Suppressor macrophage treated with lipopolysaccharide for 4 hours (primary cell): ENCODE data around the gene EIPR1.
"Not testable (repeated sequence)": the region's sequence is repeated elsewhere in the genome, so short reads cannot be mapped to it uniquely, and the experiment has no call there.

Source experiments
- DNase-seq: peaks from one replicate; pipeline ENCODE4 v3.0.0-alpha.2; 2020

Gene EIPR1

DNA sequence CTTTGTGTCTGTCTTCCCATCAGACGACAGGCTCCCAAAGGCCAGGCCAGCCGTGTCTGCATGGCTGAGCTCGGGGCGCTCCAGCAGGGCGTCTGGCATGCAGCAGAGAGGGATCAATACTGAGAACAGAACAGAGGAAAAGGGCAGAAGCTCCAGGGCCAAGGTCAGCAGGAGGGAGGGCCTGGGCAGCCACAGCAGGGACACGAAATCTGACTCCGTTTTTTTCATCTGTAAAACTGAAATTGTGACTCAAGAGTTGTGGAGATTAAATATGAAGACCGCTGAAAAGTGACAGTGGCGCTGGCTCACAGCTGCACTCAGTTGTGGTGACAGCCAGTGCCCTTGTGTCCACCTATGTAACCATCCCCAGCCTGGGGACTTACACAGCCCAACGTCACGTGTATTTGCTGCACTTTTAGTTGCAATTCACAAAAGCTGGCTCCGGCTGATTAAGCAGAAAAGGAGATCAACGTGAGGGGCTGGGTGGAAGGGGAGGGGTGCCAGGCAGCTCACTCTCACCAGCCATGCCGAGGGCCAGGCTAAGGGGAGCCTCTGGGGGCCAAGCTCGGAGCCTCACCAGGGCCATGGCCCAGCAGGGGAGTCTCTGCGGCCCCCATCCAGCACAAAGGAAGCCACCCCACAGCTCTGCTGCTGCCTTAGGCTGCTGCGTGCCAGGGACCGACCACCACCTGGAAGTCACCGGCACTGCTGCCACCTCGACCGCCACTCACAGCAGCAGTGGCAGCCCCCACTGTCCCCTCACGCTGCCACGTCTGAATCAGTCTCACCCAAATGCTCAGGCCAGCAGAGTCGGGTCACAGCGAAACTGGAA is 74.7 kb downstream of the EIPR1 start:
- DNase-seq, result no peak

DNA sequence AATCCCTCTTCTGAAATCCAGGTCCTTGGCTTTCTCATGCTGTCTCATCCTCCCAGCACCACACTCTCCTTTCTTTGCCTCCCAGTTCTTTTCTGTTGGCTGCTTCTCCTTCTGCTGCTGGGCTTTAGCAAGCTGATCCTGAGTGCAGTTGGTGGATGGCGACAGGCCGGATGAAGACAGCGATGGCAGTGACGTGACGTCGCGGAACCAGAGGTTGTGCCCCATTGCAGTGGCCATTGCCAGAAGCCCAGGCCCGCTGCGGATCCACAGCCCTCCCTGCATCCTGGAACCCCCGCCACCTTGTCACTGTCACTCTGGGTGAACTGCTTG is 75.2 kb downstream of the EIPR1 start:
- no peak for DNase-seq

DNA sequence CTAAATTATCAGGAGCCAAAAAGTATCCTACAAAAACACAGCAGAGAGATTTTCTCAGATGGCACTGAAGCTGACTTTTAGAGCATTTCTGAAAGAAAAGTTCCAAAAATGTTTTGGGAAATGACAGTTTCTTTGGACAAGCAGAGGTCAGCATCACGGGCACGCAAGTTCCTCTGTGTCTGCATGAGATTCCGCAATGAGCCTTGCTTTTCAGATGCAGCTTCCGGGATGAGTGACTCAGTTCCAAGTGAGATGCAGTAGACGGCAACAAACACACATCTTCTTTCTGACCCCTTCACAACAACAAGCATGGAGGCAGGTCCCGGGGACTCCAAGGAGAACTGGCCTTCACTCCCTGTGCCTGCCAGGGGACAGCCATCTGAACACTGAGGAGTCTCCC is 76.6 kb downstream of the EIPR1 start:
- DNase-seq, result peak; percentile 6

DNA sequence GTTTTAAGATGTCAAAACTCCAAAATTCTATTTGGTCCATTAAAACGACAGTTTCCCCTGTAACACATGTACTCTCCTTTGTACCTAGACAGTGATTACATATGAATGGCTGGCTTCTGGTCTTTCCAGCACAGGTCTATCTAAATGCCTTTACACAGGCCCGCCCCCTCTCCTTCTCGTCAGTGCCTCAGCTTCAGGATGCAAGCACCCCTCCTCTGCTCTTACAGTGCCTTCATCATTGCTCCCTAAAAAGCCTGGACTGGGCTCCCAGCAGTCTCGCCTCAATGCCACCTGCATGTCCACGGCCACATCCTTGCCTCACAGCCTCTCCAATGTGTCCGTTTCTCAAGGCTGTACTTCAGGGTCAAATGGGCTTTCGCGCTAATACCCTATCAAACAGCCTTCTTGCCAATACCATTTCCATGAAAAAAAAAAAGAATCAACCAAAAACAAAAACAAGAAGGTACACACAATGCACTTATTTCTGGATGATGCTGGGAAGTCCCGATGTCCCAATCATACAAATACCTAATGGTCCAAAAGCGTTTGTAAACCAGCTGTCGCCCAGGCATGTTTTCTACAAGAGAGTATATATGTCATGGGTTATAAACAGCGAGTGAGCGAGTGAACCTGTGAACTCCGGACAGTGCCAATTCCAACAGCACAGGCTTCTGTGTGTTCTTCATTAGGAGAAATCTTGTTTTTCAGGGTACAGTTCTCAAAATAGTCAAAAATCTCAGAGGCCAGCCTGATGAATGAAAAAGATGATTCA is 77.2 kb downstream of the EIPR1 start:
- no peak for DNase-seq

DNA sequence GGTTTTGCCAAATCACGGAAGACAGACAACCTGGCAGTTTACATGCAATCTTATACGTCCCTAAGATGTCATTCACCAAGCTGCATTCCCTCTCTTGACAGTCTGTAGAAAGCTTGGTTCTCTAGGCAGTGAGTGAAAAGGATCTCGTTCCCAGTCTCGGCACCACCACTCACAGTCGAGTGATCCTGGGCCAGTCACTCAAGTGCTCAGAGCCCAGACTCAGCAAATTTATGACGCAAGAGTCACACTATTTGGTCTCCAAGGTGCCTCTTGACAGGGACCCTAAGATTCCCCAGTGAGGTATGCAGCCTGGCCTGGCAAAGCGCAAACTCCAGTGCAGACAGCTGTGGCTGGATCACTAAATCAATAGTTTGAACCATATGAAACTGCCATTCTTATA is 77.9 kb downstream of the EIPR1 start:
- no peak for DNase-seq

DNA sequence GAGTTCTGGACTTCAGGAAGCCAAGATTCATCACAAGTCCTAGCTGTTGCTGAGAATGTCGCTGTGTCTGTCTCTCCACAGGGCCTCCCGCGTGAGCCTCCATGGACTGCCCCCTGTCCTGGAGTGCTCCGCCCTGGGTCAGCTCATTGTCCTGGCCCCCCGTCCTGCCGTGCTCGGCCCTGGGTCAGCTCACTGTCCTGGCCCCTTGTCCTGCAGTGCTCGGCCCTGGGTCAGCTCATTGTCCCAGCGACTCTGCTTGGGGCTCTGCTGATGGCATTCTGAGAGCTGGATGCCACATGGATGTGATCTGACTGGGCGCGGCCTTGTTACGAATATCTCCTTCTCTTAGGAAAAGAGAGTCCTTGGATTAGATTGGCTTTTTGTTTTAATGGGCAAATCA is 78.5 kb downstream of the EIPR1 start:
- no peak for DNase-seq

DNA sequence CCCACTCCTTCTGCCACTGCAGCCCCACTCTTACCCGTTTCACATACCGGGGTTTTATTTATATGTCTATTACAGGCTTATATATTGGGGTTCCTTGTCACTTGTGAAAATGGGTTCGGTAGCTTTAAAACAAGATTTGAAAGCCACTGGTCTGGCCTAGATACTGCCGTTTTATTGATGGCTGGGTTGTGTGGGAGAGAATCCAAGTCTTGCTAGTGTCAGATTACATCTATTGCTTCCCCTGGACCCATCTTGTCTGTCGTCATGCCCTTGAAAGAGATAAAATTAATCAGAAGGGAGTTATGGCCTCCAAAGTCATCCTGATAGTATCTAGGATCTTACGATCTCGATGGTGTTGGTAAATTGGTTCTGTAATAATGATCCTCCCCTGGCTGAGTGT is 79.4 kb downstream of the EIPR1 start:
- DNase-seq, result no peak

DNA sequence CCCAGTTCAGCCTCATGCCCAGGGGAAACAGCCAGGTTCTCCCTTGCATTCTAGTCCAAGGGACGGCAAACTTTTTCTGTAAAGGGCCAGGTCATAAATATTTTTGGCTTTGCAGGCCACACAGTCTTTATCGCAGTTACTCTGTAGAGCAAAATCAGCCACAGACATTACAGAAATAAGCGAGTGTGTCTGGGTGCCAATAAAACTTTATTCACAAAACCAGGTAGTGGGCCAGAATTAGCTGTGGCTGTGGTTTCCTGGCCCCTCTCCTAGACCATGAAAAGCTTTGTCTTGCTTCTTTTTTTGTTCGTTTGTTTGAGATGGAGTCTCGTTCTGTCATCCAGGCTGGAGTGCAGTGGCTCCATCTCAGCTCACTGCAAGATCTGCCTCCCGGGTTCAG is 80.1 kb downstream of the EIPR1 start:
- no peak for DNase-seq

DNA sequence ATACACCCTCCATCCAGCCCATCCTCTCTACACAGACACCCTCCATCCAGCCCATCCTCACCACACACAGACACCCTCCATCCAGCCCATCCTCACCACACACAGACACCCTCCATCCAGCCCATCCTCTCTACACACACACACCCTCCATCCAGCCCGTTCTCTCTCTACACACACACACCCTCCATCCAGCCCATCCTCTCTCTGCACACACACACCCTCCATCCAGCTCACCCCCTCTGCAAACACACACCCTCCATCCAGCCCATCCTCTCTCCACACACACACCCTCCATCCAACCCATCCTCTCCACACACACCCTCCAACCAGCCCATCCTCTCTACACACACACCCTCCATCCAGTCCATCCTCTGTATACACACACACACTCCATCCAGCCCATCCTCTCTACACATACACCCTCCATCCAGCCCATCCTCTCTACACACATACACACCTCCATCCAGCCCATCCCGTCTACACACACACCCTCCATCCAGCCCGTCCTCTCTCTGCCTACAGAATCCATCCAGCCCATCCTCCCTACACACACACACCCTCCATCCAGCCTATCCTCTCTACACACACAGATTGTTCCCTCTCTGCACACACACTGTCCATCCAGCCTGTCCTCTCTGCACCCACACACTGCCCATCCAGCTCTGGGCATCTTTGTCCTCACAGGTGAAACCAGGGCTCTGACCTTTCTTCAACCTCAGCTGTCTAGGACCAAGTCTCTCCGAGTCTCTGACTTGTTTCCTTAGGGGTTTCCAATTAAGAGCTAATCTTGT is 81.2 kb downstream of the EIPR1 start:
- no peak for DNase-seq

DNA sequence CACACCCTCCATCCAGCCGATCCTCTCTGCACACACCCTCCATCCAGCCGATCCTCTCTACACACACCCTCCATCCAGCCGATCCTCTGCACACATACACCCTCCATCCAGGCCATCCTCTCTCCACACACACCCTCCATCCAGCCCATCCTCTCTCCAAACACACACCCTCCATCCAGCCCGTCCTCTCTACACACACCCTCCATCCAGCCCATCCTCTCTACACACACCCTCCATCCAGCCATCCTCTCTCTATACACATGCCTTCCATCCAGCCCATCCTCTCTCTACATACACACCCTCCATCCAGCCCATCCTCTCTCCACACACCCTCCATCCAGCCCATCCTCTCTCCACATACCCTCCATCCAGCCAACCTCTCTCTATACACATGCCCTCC is 83.1 kb downstream of the EIPR1 start:
- no peak for DNase-seq

DNA sequence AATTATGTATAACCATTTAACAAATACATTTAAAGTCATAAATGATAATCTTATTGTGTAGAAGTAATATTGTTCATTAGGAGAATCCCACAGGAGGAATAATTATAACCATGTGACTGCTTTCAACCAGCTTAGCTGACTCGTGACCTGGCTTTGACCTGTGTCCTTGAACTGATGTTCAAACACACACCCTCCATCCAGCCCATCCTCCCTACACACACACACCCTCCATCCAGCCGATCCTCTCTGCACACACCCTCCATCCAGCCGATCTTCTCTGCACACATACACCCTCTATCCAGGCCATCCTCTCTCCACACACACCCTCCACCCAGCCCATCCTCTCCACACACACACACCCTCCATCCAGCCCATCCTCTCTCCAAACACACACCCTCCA is 83.5 kb downstream of the EIPR1 start:
- no peak for DNase-seq

DNA sequence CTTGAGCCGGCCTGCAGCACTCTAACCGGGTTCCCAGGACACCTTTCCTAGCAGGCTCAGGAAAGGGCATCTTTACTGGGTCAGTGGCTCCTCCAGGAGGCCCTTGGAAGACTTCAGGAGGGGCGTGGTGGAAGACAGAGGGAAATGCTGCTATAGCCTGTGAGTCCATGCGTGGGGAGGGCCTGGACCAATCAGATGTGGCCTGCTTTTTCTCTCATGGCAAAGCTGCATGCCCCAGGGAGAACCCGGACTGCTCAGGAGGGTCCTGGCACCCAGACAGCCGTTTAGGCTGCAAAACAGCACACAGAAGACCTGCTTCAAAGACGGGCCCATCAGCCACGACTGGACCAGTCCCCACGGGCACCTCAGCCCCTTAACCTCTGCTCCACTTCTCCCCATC is 84.4 kb downstream of the EIPR1 start:
- no peak for DNase-seq

DNA sequence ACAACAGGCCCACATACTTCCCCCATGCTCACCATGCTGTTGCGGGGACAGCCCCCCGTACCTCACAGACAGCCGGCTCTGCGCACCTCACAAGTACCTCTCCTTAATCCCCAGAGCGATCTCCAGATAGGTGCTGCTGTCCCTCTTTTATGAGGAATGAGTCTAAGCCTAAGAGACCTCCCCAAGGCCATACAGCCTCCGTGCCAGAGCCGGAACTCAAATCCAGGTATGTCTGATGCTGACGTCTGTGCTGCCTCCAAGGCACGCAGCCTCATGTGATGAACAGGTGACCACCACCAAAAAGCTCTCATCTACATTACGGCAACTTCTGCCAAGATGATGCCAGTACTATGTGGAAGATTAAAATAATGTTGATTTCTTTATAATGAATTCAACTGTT is 85.2 kb downstream of the EIPR1 start:
- no peak for DNase-seq

DNA sequence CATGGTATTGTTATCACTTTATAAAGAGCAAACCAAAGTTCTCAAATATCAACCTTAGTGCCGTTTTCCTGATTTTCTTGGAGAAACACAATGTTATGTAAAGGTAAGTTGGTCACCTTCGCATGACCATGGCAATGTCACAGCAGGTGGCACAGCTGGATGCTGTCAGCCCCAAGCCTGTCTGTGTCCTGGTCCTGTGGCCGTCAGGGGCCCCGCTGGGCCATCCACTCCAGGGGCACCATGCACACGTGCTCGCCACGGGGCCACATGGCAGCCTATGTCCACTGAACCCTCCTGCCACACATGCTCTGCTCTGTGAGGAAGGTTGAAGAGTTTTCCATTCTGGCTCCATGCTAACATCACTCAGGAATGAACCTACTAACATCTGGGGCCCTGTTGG is 85.9 kb downstream of the EIPR1 start:
- no peak for DNase-seq

DNA sequence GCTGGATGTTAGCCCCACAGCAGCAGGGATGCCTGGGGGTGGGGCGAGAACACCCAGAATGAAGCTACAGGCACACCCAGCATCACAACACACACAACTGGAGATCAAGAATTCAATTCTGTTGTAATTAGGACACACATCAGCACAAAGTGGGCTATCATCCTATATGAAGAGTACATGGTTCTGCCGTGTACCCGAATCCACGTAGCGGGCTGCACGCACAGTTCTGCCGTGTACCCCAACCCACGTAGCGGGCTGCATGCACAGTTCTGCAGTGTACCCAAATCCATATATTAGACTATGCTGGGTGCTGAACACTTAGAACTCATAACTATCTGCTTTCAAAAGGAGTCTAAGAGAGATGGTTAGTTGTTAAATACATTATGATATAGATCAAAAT is 86.5 kb downstream of the EIPR1 start:
- DNase-seq, result no peak

DNA sequence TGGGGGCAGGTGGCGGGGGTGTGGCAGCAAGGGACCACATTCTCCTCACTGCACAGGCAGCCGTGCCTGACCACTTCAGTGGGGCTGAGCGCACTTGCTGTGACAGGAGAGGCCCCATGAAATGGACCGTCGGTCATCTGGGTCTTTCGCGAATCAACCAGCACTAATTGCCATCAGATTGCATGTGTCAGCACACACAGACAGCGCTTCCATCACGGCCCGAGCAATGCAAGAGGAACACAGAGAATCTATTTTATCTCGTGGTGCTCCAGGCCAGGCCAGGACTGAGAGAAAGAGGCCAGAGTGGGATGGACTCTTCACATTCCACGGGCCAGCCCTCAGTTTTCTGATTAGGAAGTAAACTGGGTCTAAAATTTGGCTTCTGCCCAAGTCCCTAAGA is 87.0 kb downstream of the EIPR1 start:
- no peak for DNase-seq

DNA sequence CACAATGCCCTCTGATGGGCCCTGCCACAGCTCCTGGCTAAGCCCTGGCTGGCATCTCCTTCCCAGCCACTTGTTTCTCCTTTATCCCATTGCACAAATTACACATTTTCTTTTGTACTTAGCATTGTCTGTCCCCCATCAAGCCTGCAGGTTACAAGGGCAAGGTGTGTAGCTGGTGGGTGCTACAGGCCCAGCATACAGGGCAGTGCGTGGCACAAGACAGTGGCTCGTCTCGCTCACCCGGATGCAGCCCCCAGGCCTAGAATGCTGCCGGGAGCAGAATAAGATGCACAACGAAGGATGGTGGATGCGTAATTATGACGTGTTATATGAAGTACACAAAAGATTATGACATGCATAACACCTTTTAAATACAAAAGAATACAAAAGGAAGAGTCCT is 87.6 kb downstream of the EIPR1 start:
- DNase-seq, result no peak

DNA sequence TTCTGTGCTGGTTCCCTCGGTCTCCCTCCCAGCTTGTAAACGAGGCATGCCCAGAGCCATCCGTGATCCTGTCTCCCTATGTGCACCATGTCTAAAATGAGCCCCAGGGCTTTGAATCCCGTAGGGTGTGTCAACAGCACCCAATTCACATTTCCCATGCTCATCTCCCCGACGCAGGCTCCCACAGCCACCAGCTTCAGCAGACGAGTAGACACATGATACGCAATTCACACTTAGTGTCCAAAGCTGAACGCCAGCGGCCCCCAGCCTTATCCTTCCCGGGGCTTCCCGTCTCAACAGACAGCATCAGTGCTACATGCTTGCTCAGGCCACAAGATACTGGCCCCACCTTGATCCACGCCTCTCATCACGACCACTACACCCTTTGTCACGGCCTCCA is 88.1 kb downstream of the EIPR1 start:
- no peak for DNase-seq

DNA sequence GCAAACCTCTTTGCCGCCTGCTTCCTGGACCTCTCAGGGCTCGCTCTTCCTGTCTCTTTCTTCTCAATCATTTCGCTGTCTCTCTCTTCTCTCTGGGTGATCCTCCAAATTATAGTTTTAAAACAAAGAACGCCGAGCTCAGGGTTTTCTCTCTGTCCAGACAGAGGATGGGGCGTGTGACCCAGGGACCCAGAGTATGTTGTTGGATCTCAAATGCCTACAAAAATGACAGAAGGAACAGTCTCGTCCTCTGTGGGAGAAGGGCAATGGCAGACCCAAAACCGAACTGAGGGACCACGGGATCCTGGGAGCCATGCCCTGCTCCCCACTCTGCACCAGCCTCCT is 88.5 kb downstream of the EIPR1 start:
- DNase-seq, result no peak

DNA sequence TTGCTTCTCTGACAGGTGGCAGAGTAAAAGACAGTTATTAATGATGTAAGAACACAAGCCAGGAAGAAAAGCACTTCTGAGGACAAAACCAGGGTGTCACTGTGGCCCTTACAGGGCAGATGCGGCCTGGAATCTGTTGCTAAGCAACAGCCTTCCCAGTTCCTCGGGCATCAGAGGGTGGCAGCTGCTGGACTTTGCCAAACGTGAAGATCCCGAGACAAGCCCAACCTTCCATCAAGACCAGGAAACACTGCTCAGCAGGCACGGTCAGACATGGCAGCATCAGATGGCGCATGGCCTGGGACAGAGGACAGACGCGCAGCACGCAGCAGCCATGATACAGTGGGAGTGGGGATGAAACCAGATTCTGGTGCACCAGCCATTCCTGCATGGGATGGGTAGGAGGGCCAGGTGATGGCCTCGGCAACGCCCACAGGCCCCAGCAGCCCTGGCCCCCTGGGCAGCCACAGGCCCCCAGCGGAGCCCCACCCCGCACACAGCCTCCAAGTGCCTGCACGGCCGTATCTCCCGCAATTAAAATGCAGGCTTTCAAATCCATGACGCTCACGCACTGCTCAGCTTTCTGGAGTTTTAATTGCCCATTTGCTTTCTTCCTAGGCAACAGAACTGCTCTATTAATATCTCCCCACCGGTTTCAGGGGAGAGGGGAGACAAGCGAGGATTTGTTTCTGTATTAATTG is 89.0 kb downstream of the EIPR1 start:
- DNase-seq, result no peak

DNA sequence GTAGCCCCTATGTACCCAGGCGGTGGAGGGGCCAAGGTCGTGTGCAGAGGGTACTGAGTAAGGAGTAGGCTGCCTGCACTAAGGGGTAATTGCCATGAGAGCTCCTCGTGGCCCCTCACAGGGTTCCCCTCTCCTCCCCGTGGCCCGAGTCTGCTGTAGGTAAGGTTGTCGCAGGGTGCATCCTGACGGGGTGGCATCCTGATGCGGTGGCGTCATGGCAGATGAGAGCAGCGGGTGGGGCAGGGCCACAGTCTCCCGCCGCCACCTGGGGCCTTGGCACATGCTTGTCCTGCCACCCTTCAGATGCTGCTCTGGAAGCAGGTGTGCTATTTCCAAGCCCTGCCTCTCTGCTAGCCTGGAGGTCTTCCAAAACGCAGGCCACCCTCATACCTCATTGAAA is 89.7 kb downstream of the EIPR1 start:
- no peak for DNase-seq

DNA sequence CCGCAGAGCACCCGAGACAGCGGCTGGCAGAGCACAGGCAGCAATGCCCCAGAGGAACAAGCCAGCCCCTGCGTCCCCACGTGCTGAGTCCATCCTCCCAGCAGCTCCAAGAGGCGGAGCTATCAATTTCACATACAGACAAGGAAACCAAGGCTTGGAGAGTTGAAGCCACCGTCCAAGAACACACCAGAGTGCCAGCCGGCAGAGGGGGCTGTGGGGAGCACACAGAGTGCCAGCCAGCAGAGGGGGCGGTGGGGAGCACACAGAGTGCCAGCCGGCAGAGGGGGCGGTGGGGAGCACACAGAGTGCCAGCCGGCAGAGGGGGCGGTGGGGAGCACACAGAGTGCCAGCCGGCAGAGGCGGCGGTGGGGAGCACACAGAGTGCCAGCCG is 91.0 kb downstream of the EIPR1 start:
- DNase-seq, result not testable (repeated sequence)

DNA sequence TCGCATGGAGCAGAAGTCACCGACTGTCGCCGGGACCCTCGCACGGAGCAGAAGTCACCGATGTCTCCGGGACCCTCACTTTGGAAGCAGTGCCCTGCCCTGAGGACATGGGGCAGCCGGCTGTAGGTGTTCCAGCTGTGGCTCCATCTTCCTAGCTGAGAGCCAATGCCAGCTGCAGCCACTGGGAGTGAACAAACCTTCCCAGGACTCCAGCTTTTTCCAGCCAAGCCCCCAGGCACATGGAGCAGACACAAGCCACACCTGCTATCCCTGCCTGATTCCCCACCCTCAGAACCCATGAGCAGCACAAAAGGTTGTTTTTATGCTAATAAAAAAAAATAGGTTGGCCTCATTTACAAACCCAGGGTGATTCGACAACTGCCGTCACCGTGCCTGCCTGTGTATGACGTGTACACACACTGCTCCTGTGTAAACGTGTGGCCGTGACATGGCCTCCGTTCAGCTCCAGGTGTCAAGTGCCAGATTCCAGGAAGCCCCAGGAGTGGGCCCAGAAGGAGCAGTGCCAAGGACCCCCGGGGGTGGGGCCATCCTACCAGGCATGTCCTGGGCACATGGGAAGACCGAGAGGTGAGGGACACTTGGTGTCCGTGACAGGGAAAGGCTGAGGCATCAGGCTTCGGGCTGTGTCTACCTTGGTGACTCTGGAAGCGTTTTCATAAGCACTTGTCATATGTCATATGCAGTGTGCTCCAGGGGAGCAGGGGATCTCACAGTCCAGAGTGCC is 91.5 kb downstream of the EIPR1 start:
- no peak for DNase-seq
